Activated CD8-positive, alpha-beta memory T cell treated with anti-CD3 and anti-CD28 coated beads, Interleukin-2, amount 10 ng/mL, durations not matched to agents 7 days and 5 days (primary cell): Measurements from ENCODE around the gene SFR1. TPM values are rescaled to one million over a fixed set of nuclear protein-coding genes. Genes with fewer than 3 reads are reported as not detected.
"Not testable (repeated sequence)": the region's sequence is repeated elsewhere in the genome, so short reads cannot be mapped to it uniquely, and the experiment has no call there.

Source experiments
- ATAC-seq: fragments of 150-1000 bp; cut with Tn5 transposase; one replicate; pipeline ENCODE4 v1.10.0; 2021; ENCODE audit warnings: moderate library complexity
- CTCF ChIA-PET: fragments of 350-600 bp; sonication (Branson Sonifier 250); formaldehyde crosslinking; loops from one replicate; lab custom pipeline; 2021; ENCODE audit warnings: antibody characterized with exemption; lab: Charles Lee
- DNase-seq: peaks from one replicate; pipeline ENCODE4 v3.0.0-alpha.2; 2020
- H3K27ac Mint-ChIP-seq: one replicate; pipeline ENCODE4 v1.8.0; 2021; ENCODE audit warnings: mild to moderate bottlenecking, mixed read lengths
- H3K27me3 Mint-ChIP-seq: one replicate; pipeline ENCODE4 v1.8.0; 2021; ENCODE audit warnings: mixed read lengths
- H3K36me3 Mint-ChIP-seq: one replicate; pipeline ENCODE4 v1.8.0; 2021; ENCODE audit warnings: mild to moderate bottlenecking, mixed read lengths
- H3K4me1 Mint-ChIP-seq: one replicate; pipeline ENCODE4 v1.8.0; 2021; ENCODE audit warnings: mixed read lengths
- H3K4me3 Mint-ChIP-seq: one replicate; pipeline ENCODE4 v1.8.0; 2021; ENCODE audit warnings: mild to moderate bottlenecking, moderate library complexity, mixed read lengths
- H3K9me3 Mint-ChIP-seq: one replicate; pipeline ENCODE4 v1.8.0; 2022; ENCODE audit warnings: low read depth, mixed read lengths
- total RNA-seq, 2 experiments: library from RNA; stranded (reverse); gene quantifications; one replicate each; pipeline ENCODE4 v1.2.3, GENCODE V29; 2021

SFR1 gene
- total RNA-seq, 2 experiments from 2014 or later: 14.9 to 17.4 TPM

GRCh38 chr10:104144931-104145330, 23.0 kb downstream of the SFR1 start:
- H3K36me3 Mint-ChIP-seq: no peaks in the 10 kb centered on the region
- peaks cover 45% of the 10 kb centered on the region for H3K27me3 Mint-ChIP-seq
- H3K4me1 Mint-ChIP-seq: no peaks in the 10 kb centered on the region
- H3K27ac Mint-ChIP-seq: no peak overlapping the region
- DNase-seq (no peak), ATAC-seq (no peak)
- CTCF ChIA-PET: no interaction called here
- H3K4me3 Mint-ChIP-seq: no peak overlapping the region
- no peaks in the 10 kb centered on the region for H3K9me3 Mint-ChIP-seq

- H3K27me3 Mint-ChIP-seq: peaks cover 46% of the 10 kb centered on the region
- CTCF ChIA-PET: interaction anchor here (1.5 kb wide), 1 partner anchor 8 kb away, joined by 7 read pairs; no protein-coding TSS in a partner anchor
- DNase-seq (no peak), ATAC-seq (no peak)
- H3K4me3 Mint-ChIP-seq: no peak overlapping the region
- peaks cover 2% of the 10 kb centered on the region for H3K9me3 Mint-ChIP-seq
- H3K27ac Mint-ChIP-seq: no peak overlapping the region
- H3K4me1 Mint-ChIP-seq: no peaks in the 10 kb centered on the region
- peaks cover 2% of the 10 kb centered on the region for H3K36me3 Mint-ChIP-seq
These were observed 24.9 kb downstream of the SFR1 start for GRCh38 chr10:104146882-104147281.

DNA sequence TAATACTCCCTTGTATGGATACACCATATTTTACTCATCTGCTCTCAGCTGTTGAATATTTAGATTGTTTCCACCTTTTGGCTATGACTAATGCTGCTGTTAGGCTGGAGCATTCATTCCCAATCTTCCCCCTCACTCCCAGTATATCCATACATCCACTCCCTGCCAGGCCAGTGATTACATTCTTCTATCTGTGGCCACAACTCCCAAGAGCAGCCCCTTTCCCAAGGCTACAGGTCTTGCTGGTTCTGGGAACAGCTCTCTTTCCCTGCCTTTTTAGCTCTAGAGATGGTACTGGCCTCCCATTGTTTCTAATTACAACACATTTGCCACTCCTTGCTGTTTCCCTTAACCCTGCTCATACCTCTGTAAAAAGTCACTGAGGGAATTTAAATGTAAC, 28.2 kb downstream of the SFR1 start:
- CTCF ChIA-PET: no interaction called here
- no peaks in the 10 kb centered on the region for H3K4me1 Mint-ChIP-seq
- no peak overlapping the region for H3K4me3 Mint-ChIP-seq
- ATAC-seq (no peak), DNase-seq (no peak)
- H3K27me3 Mint-ChIP-seq: peaks cover 42% of the 10 kb centered on the region
- H3K27ac Mint-ChIP-seq: no peak overlapping the region
- peaks cover 7% of the 10 kb centered on the region for H3K9me3 Mint-ChIP-seq
- peaks cover 6% of the 10 kb centered on the region for H3K36me3 Mint-ChIP-seq

DNA sequence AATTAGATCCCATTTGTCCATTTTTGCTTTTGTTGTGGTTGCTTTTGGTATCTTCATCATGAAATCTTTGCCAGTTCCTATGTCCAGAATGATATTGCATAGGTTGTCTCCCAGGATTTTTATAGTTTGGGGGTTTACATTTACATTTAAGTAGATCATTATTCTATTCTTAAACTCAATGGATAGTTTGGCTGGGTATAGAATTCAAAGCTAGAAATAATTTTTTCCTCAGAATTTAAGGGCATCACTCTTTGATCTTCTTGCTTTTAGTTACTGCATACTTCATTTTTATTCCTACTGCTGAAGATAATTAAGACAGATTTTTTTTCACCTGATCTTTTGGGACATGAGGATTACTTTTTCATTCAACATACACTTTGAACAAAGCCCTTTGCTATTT, 29.8 kb downstream of the SFR1 start:
- peaks cover 7% of the 10 kb centered on the region for H3K9me3 Mint-ChIP-seq
- peaks cover 43% of the 10 kb centered on the region for H3K27me3 Mint-ChIP-seq
- H3K4me1 Mint-ChIP-seq: no peaks in the 10 kb centered on the region
- H3K27ac Mint-ChIP-seq: no peak overlapping the region
- H3K4me3 Mint-ChIP-seq: no peak overlapping the region
- H3K36me3 Mint-ChIP-seq: peaks cover 6% of the 10 kb centered on the region
- no peak for ATAC-seq
- DNase-seq: no peak
- CTCF ChIA-PET: interaction anchor here (0.8 kb wide), 1 partner anchor 30 kb away, joined by 3 read pairs; the partner anchor contains the start of gene SFR1

GRCh38 chr10:104155591-104155990, 33.6 kb downstream of the SFR1 start:
- Mint-ChIP-seq H3K27me3 (peaks cover 45% of the 10 kb centered on the region), H3K27ac (no peak overlapping the region), H3K4me3 (no peak overlapping the region), H3K9me3 (peaks cover 7% of the 10 kb centered on the region), H3K4me1 (no peaks in the 10 kb centered on the region), H3K36me3 (peaks cover 6% of the 10 kb centered on the region)
- CTCF ChIA-PET: no interaction called here
- no peak for DNase-seq
- ATAC-seq: no peak

DNA sequence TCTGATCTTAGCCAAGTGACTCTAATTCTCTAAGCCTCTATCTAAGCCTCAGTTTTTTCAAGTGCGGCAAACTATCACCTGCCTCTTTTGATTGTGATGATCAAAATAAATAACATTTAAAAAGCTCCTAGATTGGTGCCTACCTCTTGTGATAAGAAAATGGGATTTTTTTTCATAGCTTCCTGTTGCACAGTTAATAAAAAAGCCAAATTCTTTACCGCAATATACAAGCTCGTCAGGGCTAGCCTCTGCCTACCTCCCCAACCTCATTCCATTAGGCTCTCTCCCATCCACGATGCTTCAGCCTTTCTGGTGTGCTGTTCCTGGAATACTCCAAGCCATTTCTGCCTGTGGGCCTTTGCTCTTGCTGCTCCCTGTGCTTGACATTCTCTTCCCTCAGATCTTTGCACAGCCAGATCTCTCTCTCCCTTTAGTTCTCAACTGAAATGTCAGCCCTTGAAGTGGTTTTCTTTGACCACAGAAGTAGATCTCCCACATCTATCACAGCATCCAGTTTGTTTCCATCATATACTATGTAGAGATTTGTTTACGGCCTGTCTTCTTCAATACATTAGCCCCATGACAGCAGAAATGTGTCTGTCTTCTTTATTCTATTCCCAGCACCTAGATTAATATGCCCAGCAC, 48.8 kb downstream of the SFR1 start:
- H3K36me3 Mint-ChIP-seq: no peaks in the 10 kb centered on the region
- H3K9me3 Mint-ChIP-seq: peaks cover 12% of the 10 kb centered on the region
- no peak overlapping the region for H3K27ac Mint-ChIP-seq
- DNase-seq: no peak
- H3K4me1 Mint-ChIP-seq: peaks cover 3% of the 10 kb centered on the region
- ATAC-seq: no peak
- CTCF ChIA-PET: no interaction called here
- no peak overlapping the region for H3K4me3 Mint-ChIP-seq
- H3K27me3 Mint-ChIP-seq: peaks cover 38% of the 10 kb centered on the region

DNA sequence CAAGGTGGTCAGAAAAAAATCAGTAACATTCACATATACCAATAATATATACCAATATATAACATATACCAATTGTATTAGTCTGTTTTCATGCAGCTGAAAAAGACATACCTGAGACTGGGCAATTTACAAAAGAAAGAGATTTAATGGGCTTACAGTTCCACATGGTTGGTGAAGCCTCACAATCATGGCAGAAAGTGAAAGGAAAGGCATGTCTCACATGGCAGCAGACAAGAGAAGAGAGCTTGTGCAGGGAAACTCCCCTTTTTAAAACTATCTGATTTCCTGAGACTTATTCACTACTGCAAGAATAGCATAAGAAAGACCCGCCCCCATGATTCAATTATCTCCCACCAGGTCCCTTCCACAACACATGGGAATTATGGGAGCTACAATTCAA, 52.2 kb downstream of the SFR1 start:
- CTCF ChIA-PET, H3K36me3 Mint-ChIP-seq, H3K27ac Mint-ChIP-seq, H3K4me1 Mint-ChIP-seq, DNase-seq, ATAC-seq, H3K4me3 Mint-ChIP-seq: not testable (repeated sequence)
- peaks cover 15% of the 10 kb centered on the region for H3K9me3 Mint-ChIP-seq
- H3K27me3 Mint-ChIP-seq: peaks cover 26% of the 10 kb centered on the region

Other genes with a start within 250 kb of the SFR1 start
- gene STN1, start 204.0 kb upstream of the SFR1 start, total RNA-seq: 10 to 100 TPM; 37.5 to 52.0 TPM
- gene SLK, start 155.0 kb upstream of the SFR1 start, total RNA-seq: 10 to 100 TPM; 31.2 to 32.6 TPM
- not detected for gene COL17A1, start 36.3 kb upstream of the SFR1 start, total RNA-seq
- not detected for gene CFAP43, start 110.2 kb downstream of the SFR1 start, total RNA-seq
- gene GSTO1, start 132.7 kb downstream of the SFR1 start, total RNA-seq: 100 to 1,000 TPM; 128 to 161 TPM
- 1 to 10 TPM in 1 of 2 experiments, under 1 TPM in 1; 0.96 to 1.3 TPM for gene GSTO2, start 147.0 kb downstream of the SFR1 start, total RNA-seq
- 10 to 100 TPM; 21.6 to 21.9 TPM for gene ITPRIP, start 216.3 kb downstream of the SFR1 start, total RNA-seq
- under 1 TPM; 0.56 to 0.64 TPM for gene CFAP58, start 231.7 kb downstream of the SFR1 start, total RNA-seq